Prostate gland (tissue), 2 donors: ENCODE data around the gene TMEM250.

Experiments
- POLR2AphosphoS5 ChIP-seq: sonication (generic); formaldehyde crosslinking; IDR thresholded peaks from one replicate; pipeline ENCODE4 v1.6.1; 2017; ENCODE audit warnings: antibody characterized with exemption
- TF ChIP-seq, protein P1 (sequence below), 4 experiments: fragments of 200-600 bp in 2 of 4; fragments of 450-650 bp in 2 of 4; sonication (generic) in 2 of 4; IDR thresholded peaks; 1 replicate in 3 of 4; 2 replicates in 1 of 4; pipeline ENCODE4 v1.5.1; 2016 to 2019; ENCODE audit warnings: antibody characterized with exemption in 4 of 4, mild to moderate bottlenecking in 2 of 4, moderate library complexity in 2 of 4

- TF ChIP-seq, protein P1, sequence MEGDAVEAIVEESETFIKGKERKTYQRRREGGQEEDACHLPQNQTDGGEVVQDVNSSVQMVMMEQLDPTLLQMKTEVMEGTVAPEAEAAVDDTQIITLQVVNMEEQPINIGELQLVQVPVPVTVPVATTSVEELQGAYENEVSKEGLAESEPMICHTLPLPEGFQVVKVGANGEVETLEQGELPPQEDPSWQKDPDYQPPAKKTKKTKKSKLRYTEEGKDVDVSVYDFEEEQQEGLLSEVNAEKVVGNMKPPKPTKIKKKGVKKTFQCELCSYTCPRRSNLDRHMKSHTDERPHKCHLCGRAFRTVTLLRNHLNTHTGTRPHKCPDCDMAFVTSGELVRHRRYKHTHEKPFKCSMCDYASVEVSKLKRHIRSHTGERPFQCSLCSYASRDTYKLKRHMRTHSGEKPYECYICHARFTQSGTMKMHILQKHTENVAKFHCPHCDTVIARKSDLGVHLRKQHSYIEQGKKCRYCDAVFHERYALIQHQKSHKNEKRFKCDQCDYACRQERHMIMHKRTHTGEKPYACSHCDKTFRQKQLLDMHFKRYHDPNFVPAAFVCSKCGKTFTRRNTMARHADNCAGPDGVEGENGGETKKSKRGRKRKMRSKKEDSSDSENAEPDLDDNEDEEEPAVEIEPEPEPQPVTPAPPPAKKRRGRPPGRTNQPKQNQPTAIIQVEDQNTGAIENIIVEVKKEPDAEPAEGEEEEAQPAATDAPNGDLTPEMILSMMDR (IDR thresholded peaks at IDR 0.05), result no peak
- TF ChIP-seq POLR2AphosphoS5, result no peak
Measured at GRCh38 chr9:136087741-136088480, 30.8 kb downstream of the TMEM250 start.
